WTC11 (cell line): Measurements from ENCODE around the gene DDX51. TPM values are rescaled to one million over a fixed set of nuclear protein-coding genes. Genes with fewer than 3 reads are reported as not detected.

ENCODE experiments used
- CREB1 ChIP-seq: sonication (generic); formaldehyde crosslinking; IDR thresholded peaks from 2 replicates; pipeline ENCODE4 v1.8.0; 2023; ENCODE audit warnings: mild to moderate bottlenecking, missing genetic modification reagents
- ELF4 ChIP-seq: sonication (generic); formaldehyde crosslinking; IDR thresholded peaks from 2 replicates; pipeline ENCODE4 v1.8.1; 2022; ENCODE audit warnings: low read depth, mild to moderate bottlenecking, moderate library complexity, missing genetic modification reagents
- EMX1 ChIP-seq: fragments of 250-450 bp; sonication (Bioruptor Pico); IDR thresholded peaks from 2 replicates; pipeline ENCODE4 v1.8.0; 2021; ENCODE audit warnings: mild to moderate bottlenecking
- ESRRA ChIP-seq: sonication (generic); formaldehyde crosslinking; IDR thresholded peaks from 2 replicates; pipeline ENCODE4 v1.8.1; 2022; ENCODE audit warnings: mild to moderate bottlenecking, missing genetic modification reagents, borderline replicate concordance
- GTF2I ChIP-seq: fragments of 250-450 bp; sonication (Bioruptor Pico); conservative IDR thresholded peaks from 2 replicates; pipeline ENCODE4 v1.4.0; 2021; ENCODE audit warnings: mild to moderate bottlenecking
- KAT7 ChIP-seq: sonication (generic); formaldehyde crosslinking; IDR thresholded peaks from 2 replicates; pipeline ENCODE4 v1.8.1; 2023; ENCODE audit warnings: missing genetic modification reagents, mild to moderate bottlenecking, borderline replicate concordance
- MXD4 ChIP-seq: fragments of 250-450 bp; sonication (Bioruptor Pico); IDR thresholded peaks from 2 replicates; pipeline ENCODE4 v1.8.0; 2021; ENCODE audit warnings: mild to moderate bottlenecking, moderate library complexity, borderline replicate concordance
- MYBL2 ChIP-seq: sonication (generic); formaldehyde crosslinking; IDR thresholded peaks from 2 replicates; pipeline ENCODE4 v1.8.1; 2023; ENCODE audit warnings: mild to moderate bottlenecking, moderate library complexity, missing genetic modification reagents
- NR3C1 ChIP-seq: sonication (generic); formaldehyde crosslinking; conservative IDR thresholded peaks from 2 replicates; pipeline ENCODE4 v1.8.1; 2023; ENCODE audit warnings: low read depth, mild to moderate bottlenecking, missing genetic modification reagents
- OVOL2 ChIP-seq: fragments of 250-450 bp; sonication (Bioruptor Pico); IDR thresholded peaks from 2 replicates; pipeline ENCODE4 v1.9.0; 2021; ENCODE audit warnings: mild to moderate bottlenecking, borderline replicate concordance
- PRRX2 ChIP-seq: fragments of 250-450 bp; sonication (Bioruptor Pico); IDR thresholded peaks from 2 replicates; pipeline ENCODE4 v1.8.0; 2021; ENCODE audit warnings: mild to moderate bottlenecking
- RELA ChIP-seq: sonication (generic); formaldehyde crosslinking; IDR thresholded peaks from 2 replicates; pipeline ENCODE4 v1.8.1; 2022; ENCODE audit warnings: missing genetic modification reagents, mild to moderate bottlenecking, borderline replicate concordance
- SP1 ChIP-seq: sonication (generic); formaldehyde crosslinking; conservative IDR thresholded peaks from 2 replicates; pipeline ENCODE4 v1.8.1; 2022; ENCODE audit warnings: missing genetic modification reagents
- USF2 ChIP-seq: sonication (generic); formaldehyde crosslinking; IDR thresholded peaks from 2 replicates; pipeline ENCODE4 v1.8.1; 2023; ENCODE audit warnings: mild to moderate bottlenecking, missing genetic modification reagents, moderate library complexity
- ZNF219 ChIP-seq: sonication (generic); formaldehyde crosslinking; IDR thresholded peaks from 2 replicates; pipeline ENCODE4 v1.8.0; 2023; ENCODE audit warnings: missing genetic modification reagents, mild to moderate bottlenecking, borderline replicate concordance
- ZNF232 ChIP-seq: sonication (generic); formaldehyde crosslinking; IDR thresholded peaks from 2 replicates; pipeline ENCODE4 v1.8.0; 2022; ENCODE audit warnings: mild to moderate bottlenecking, missing genetic modification reagents
- ZNF317 ChIP-seq: sonication (generic); formaldehyde crosslinking; IDR thresholded peaks from 2 replicates; pipeline ENCODE4 v1.8.1; 2023; ENCODE audit warnings: low read depth, mild to moderate bottlenecking, moderate library complexity, missing genetic modification reagents, borderline replicate concordance
- ZNF416 ChIP-seq: fragments of 250-450 bp; sonication (Bioruptor Pico); IDR thresholded peaks from 2 replicates; pipeline ENCODE4 v1.9.0; 2021; ENCODE audit warnings: mild to moderate bottlenecking, inconsistent platforms
- ZNF423 ChIP-seq: fragments of 250-450 bp; sonication (Bioruptor Pico); IDR thresholded peaks from 2 replicates; pipeline ENCODE4 v2.1.2; 2022; ENCODE audit warnings: mild to moderate bottlenecking, moderate library complexity
- ZNF671 ChIP-seq: fragments of 250-450 bp; sonication (Bioruptor Pico); IDR thresholded peaks from 2 replicates; pipeline ENCODE4 v1.8.0; 2021; ENCODE audit warnings: mild to moderate bottlenecking
- total RNA-seq: library from RNA; stranded (reverse); gene quantifications from 3 replicates; pipeline ENCODE4 v1.2.3, GENCODE V29; 2021
- TF ChIP-seq, protein P1 (sequence below): sonication (generic); formaldehyde crosslinking; IDR thresholded peaks from 2 replicates; pipeline ENCODE4 v1.8.1; 2022; ENCODE audit warnings: missing genetic modification reagents, borderline replicate concordance
- TF ChIP-seq, protein P2 (sequence below): sonication (generic); formaldehyde crosslinking; IDR thresholded peaks from 2 replicates; pipeline ENCODE4 v1.8.1; 2022; ENCODE audit warnings: mild to moderate bottlenecking, missing genetic modification reagents, moderate library complexity, borderline replicate concordance
- TF ChIP-seq, protein P3 (sequence below): sonication (generic); formaldehyde crosslinking; IDR thresholded peaks from 2 replicates; pipeline ENCODE4 v1.8.0; 2023; ENCODE audit warnings: missing genetic modification reagents, mild to moderate bottlenecking, borderline replicate concordance
- TF ChIP-seq, protein P4 (sequence below): sonication (generic); formaldehyde crosslinking; conservative IDR thresholded peaks from 2 replicates; pipeline ENCODE4 v1.8.1; 2022; ENCODE audit warnings: mild to moderate bottlenecking, missing genetic modification reagents
- TF ChIP-seq, protein P5 (sequence below): fragments of 250-450 bp; sonication (Bioruptor Pico); IDR thresholded peaks from 2 replicates; pipeline ENCODE4 v2.1.2; 2022; ENCODE audit warnings: mild to moderate bottlenecking, moderate library complexity
- TF ChIP-seq, protein P6 (sequence below): sonication (generic); formaldehyde crosslinking; IDR thresholded peaks from 2 replicates; pipeline ENCODE4 v1.8.1; 2022; ENCODE audit warnings: low read depth, mild to moderate bottlenecking, moderate library complexity, missing genetic modification reagents, borderline replicate concordance

DDX51 gene
- total RNA-seq, 1 experiment from 2014 or later, result 32.7 TPM

- TF ChIP-seq, protein P1, sequence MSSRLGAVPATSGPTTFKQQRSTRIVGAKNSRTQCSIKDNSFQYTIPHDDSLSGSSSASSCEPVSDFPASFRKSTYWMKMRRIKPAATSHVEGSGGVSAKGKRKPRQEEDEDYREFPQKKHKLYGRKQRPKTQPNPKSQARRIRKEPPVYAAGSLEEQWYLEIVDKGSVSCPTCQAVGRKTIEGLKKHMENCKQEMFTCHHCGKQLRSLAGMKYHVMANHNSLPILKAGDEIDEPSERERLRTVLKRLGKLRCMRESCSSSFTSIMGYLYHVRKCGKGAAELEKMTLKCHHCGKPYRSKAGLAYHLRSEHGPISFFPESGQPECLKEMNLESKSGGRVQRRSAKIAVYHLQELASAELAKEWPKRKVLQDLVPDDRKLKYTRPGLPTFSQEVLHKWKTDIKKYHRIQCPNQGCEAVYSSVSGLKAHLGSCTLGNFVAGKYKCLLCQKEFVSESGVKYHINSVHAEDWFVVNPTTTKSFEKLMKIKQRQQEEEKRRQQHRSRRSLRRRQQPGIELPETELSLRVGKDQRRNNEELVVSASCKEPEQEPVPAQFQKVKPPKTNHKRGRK (CRISPR knock-in tag), result no peak
- TF ChIP-seq, protein P2, sequence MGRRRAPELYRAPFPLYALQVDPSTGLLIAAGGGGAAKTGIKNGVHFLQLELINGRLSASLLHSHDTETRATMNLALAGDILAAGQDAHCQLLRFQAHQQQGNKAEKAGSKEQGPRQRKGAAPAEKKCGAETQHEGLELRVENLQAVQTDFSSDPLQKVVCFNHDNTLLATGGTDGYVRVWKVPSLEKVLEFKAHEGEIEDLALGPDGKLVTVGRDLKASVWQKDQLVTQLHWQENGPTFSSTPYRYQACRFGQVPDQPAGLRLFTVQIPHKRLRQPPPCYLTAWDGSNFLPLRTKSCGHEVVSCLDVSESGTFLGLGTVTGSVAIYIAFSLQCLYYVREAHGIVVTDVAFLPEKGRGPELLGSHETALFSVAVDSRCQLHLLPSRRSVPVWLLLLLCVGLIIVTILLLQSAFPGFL (CRISPR knock-in tag), result no peak
- TF ChIP-seq CREB1 (CRISPR knock-in tag) (no peak), ESRRA (CRISPR knock-in tag) (no peak), PRRX2 (CRISPR knock-in tag) (no peak), KAT7 (CRISPR knock-in tag) (0 out of 2 replicates have a peak, but pooled peaks have one; percentile 34), OVOL2 (no peak), ZNF671 (no peak), ZNF416 (CRISPR knock-in tag) (no peak), MXD4 (CRISPR knock-in tag) (no peak), SP1 (no peak), NR3C1 (CRISPR knock-in tag) (no peak), GTF2I (CRISPR knock-in tag) (no peak), ELF4 (CRISPR knock-in tag) (no peak), MYBL2 (CRISPR knock-in tag) (no peak), USF2 (CRISPR knock-in tag) (no peak), ZNF232 (no peak), ZNF317 (no peak), RELA (CRISPR knock-in tag) (peak; percentile 52; the same call in 1 of the 2 replicates), ZNF219 (CRISPR knock-in tag) (no peak), EMX1 (CRISPR knock-in tag) (no peak), ZNF423 (no peak)
- TF ChIP-seq, protein P3, sequence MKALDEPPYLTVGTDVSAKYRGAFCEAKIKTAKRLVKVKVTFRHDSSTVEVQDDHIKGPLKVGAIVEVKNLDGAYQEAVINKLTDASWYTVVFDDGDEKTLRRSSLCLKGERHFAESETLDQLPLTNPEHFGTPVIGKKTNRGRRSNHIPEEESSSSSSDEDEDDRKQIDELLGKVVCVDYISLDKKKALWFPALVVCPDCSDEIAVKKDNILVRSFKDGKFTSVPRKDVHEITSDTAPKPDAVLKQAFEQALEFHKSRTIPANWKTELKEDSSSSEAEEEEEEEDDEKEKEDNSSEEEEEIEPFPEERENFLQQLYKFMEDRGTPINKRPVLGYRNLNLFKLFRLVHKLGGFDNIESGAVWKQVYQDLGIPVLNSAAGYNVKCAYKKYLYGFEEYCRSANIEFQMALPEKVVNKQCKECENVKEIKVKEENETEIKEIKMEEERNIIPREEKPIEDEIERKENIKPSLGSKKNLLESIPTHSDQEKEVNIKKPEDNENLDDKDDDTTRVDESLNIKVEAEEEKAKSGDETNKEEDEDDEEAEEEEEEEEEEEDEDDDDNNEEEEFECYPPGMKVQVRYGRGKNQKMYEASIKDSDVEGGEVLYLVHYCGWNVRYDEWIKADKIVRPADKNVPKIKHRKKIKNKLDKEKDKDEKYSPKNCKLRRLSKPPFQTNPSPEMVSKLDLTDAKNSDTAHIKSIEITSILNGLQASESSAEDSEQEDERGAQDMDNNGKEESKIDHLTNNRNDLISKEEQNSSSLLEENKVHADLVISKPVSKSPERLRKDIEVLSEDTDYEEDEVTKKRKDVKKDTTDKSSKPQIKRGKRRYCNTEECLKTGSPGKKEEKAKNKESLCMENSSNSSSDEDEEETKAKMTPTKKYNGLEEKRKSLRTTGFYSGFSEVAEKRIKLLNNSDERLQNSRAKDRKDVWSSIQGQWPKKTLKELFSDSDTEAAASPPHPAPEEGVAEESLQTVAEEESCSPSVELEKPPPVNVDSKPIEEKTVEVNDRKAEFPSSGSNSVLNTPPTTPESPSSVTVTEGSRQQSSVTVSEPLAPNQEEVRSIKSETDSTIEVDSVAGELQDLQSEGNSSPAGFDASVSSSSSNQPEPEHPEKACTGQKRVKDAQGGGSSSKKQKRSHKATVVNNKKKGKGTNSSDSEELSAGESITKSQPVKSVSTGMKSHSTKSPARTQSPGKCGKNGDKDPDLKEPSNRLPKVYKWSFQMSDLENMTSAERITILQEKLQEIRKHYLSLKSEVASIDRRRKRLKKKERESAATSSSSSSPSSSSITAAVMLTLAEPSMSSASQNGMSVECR (CRISPR knock-in tag), result peak; percentile 43; the same call in 1 of the 2 replicates
- TF ChIP-seq, protein P4, sequence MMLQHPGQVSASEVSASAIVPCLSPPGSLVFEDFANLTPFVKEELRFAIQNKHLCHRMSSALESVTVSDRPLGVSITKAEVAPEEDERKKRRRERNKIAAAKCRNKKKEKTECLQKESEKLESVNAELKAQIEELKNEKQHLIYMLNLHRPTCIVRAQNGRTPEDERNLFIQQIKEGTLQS (CRISPR knock-in tag), result no peak
- TF ChIP-seq, protein P5, sequence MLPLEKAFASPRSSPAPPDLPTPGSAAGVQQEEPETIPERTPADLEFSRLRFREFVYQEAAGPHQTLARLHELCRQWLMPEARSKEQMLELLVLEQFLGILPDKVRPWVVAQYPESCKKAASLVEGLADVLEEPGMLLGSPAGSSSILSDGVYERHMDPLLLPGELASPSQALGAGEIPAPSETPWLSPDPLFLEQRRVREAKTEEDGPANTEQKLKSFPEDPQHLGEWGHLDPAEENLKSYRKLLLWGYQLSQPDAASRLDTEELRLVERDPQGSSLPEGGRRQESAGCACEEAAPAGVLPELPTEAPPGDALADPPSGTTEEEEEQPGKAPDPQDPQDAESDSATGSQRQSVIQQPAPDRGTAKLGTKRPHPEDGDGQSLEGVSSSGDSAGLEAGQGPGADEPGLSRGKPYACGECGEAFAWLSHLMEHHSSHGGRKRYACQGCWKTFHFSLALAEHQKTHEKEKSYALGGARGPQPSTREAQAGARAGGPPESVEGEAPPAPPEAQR, result no peak
- TF ChIP-seq, protein P6, sequence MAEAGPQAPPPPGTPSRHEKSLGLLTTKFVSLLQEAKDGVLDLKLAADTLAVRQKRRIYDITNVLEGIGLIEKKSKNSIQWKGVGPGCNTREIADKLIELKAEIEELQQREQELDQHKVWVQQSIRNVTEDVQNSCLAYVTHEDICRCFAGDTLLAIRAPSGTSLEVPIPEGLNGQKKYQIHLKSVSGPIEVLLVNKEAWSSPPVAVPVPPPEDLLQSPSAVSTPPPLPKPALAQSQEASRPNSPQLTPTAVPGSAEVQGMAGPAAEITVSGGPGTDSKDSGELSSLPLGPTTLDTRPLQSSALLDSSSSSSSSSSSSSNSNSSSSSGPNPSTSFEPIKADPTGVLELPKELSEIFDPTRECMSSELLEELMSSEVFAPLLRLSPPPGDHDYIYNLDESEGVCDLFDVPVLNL (CRISPR knock-in tag), result no peak
Observed at GRCh38 chr12:132189378-132190011, 45.4 kb upstream of the DDX51 start (continued).
